Measurements from ENCODE around the gene CAPNS1. TPM values are rescaled to one million over a fixed set of nuclear protein-coding genes. Genes with fewer than 3 reads are reported as not detected.

The CAPNS1 gene
- total RNA-seq, 1 donor = 398 TPM

GRCh38 chr19:36140304-36141038 lies 605 bp downstream of the CAPNS1 start:
- DNase-seq (ENCODE audit: low read depth) = peak; percentile 42
- TF ChIP-seq CTCF (IDR thresholded peaks at IDR 0.05; ENCODE audit: insufficient read depth, low read length) = no peak
- peak overlapping the region; percentile 94 for H3K4me3 ChIP-seq (ENCODE audit: low read depth, low read length)

- TF ChIP-seq CTCF (IDR thresholded peaks at IDR 0.05; ENCODE audit: insufficient read depth, low read length) = no peak
- peak; percentile 75 for DNase-seq (ENCODE audit: low read depth)
- H3K4me3 ChIP-seq (ENCODE audit: low read depth, low read length) = peak overlapping the region; percentile 94
Measured at GRCh38 chr19:36141039-36141927, 1.4 kb downstream of the CAPNS1 start.

- DNase-seq (ENCODE audit: low read depth) = no peak
- TF ChIP-seq CTCF (IDR thresholded peaks at IDR 0.05; ENCODE audit: insufficient read depth, low read length) = no peak
- no peak overlapping the region for H3K4me3 ChIP-seq (ENCODE audit: low read depth, low read length)
Measured at GRCh38 chr19:36142046-36142445, 2.2 kb downstream of the CAPNS1 start.

GRCh38 chr19:36142496-36142895 lies 2.6 kb downstream of the CAPNS1 start:
- no peak for TF ChIP-seq CTCF (IDR thresholded peaks at IDR 0.05; ENCODE audit: insufficient read depth, low read length)
- no peak overlapping the region for H3K4me3 ChIP-seq (ENCODE audit: low read depth, low read length)
- DNase-seq (ENCODE audit: low read depth) = no peak

- DNase-seq (ENCODE audit: low read depth) = no peak
- no peak for TF ChIP-seq CTCF (IDR thresholded peaks at IDR 0.05; ENCODE audit: insufficient read depth, low read length)
- H3K4me3 ChIP-seq (ENCODE audit: low read depth, low read length) = no peak overlapping the region
Measured at GRCh38 chr19:36144624-36145023, 4.8 kb downstream of the CAPNS1 start.

GRCh38 chr19:36149673-36150406 lies 10.0 kb downstream of the CAPNS1 start:
- no peak overlapping the region for H3K4me3 ChIP-seq (ENCODE audit: low read depth, low read length)
- DNase-seq (ENCODE audit: low read depth) = no peak
- no peak for TF ChIP-seq CTCF (IDR thresholded peaks at IDR 0.05; ENCODE audit: insufficient read depth, low read length)
